ENCODE results near the gene LDB2.

LDB2 gene

GRCh38 chr4:16505726-16506125 lies 392.7 kb downstream of the LDB2 start:
- Histone ChIP-seq H3K9ac (ENCODE audit: low read length) (no peak overlapping the region), H2AFZ (ENCODE audit: low read length) (no peak overlapping the region), H3K36me3 (replicated peaks; ENCODE audit: insufficient read depth, low read length) (no peaks in the 10 kb centered on the region; the same call in 1 of the 2 replicates), H3K79me2 (ENCODE audit: low read length) (no peaks in the 10 kb centered on the region), H3K9me3 (replicated peaks; ENCODE audit: insufficient read depth, low read length) (0 out of 2 replicates have a peak, but pooled peaks cover 5% of the 10 kb centered on the region), H3K4me1 (ENCODE audit: low read length) (no peaks in the 10 kb centered on the region), H4K20me1 (ENCODE audit: insufficient read depth, low read length) (no peaks in the 10 kb centered on the region), H3K4me2 (ENCODE audit: low read depth, low read length) (no peak overlapping the region), H3K4me3 (ENCODE audit: low read length) (no peak overlapping the region), H3K27me3 (replicated peaks; ENCODE audit: insufficient read depth, low read length) (no peaks in the 10 kb centered on the region), H3F3A (ENCODE audit: insufficient read depth, low read length) (no peaks in the 10 kb centered on the region), H3K9me2 (replicated peaks; ENCODE audit: insufficient read depth, low read length) (no peaks in the 10 kb centered on the region), H3K27ac (ENCODE audit: low read length) (no peak overlapping the region)
- no peak for TF ChIP-seq EZH2phosphoT487 (IDR thresholded peaks at IDR 0.05; ENCODE audit: low read length)
- peak; percentile 7; the same call in 1 of the 2 replicates for TF ChIP-seq CTCF (IDR thresholded peaks at IDR 0.05; ENCODE audit: low read length)
- no peak for DNase-seq

GRCh38 chr4:16505267-16505666 lies 393.2 kb downstream of the LDB2 start:
- Histone ChIP-seq H3K4me3 (ENCODE audit: low read length) (no peak overlapping the region), H3K4me1 (ENCODE audit: low read length) (no peaks in the 10 kb centered on the region), H3K9me3 (replicated peaks; ENCODE audit: insufficient read depth, low read length) (0 out of 2 replicates have a peak, but pooled peaks cover 5% of the 10 kb centered on the region), H2AFZ (ENCODE audit: low read length) (no peak overlapping the region), H3K9ac (ENCODE audit: low read length) (no peak overlapping the region), H3F3A (ENCODE audit: insufficient read depth, low read length) (no peaks in the 10 kb centered on the region), H4K20me1 (ENCODE audit: insufficient read depth, low read length) (no peaks in the 10 kb centered on the region), H3K4me2 (ENCODE audit: low read depth, low read length) (no peak overlapping the region), H3K79me2 (ENCODE audit: low read length) (no peaks in the 10 kb centered on the region), H3K27me3 (replicated peaks; ENCODE audit: insufficient read depth, low read length) (no peaks in the 10 kb centered on the region), H3K27ac (ENCODE audit: low read length) (no peak overlapping the region), H3K36me3 (replicated peaks; ENCODE audit: insufficient read depth, low read length) (no peaks in the 10 kb centered on the region; the same call in 1 of the 2 replicates), H3K9me2 (replicated peaks; ENCODE audit: insufficient read depth, low read length) (no peaks in the 10 kb centered on the region)
- TF ChIP-seq EZH2phosphoT487 (IDR thresholded peaks at IDR 0.05; ENCODE audit: low read length) (no peak), EZH2 (optimal IDR thresholded peaks at IDR 0.05; ENCODE audit: low read depth, low read length) (no peak), CTCF (IDR thresholded peaks at IDR 0.05; ENCODE audit: low read length) (no peak)
- no peak for DNase-seq

GRCh38 chr4:16503421-16504100 lies 394.9 kb downstream of the LDB2 start:
- Histone ChIP-seq H3K4me2 (ENCODE audit: low read depth, low read length) (no peak overlapping the region), H3K9me2 (replicated peaks; ENCODE audit: insufficient read depth, low read length) (no peaks in the 10 kb centered on the region), H3K27me3 (replicated peaks; ENCODE audit: insufficient read depth, low read length) (no peaks in the 10 kb centered on the region), H2AFZ (ENCODE audit: low read length) (no peak overlapping the region), H3K4me3 (ENCODE audit: low read length) (no peak overlapping the region), H3K27ac (ENCODE audit: low read length) (no peak overlapping the region), H3K9ac (ENCODE audit: low read length) (no peak overlapping the region), H3K36me3 (replicated peaks; ENCODE audit: insufficient read depth, low read length) (no peaks in the 10 kb centered on the region), H4K20me1 (ENCODE audit: insufficient read depth, low read length) (no peaks in the 10 kb centered on the region), H3F3A (ENCODE audit: insufficient read depth, low read length) (no peaks in the 10 kb centered on the region), H3K4me1 (ENCODE audit: low read length) (no peaks in the 10 kb centered on the region), H3K9me3 (replicated peaks; ENCODE audit: insufficient read depth, low read length) (no peaks in the 10 kb centered on the region), H3K79me2 (ENCODE audit: low read length) (no peaks in the 10 kb centered on the region)
- TF ChIP-seq EZH2 (optimal IDR thresholded peaks at IDR 0.05; ENCODE audit: low read depth, low read length) (no peak), EZH2phosphoT487 (IDR thresholded peaks at IDR 0.05; ENCODE audit: low read length) (no peak), CTCF (IDR thresholded peaks at IDR 0.05; ENCODE audit: low read length) (no peak)
- no peak for DNase-seq

Data from MM.1S (cell line).